EH (cell line): ENCODE data around the gene KCNG2.
"Not testable (repeated sequence)": the region's sequence is repeated elsewhere in the genome, so short reads cannot be mapped to it uniquely, and the experiment has no call there.

Source experiments
- DNase-seq: peaks from one replicate; pipeline ENCODE4 v3.0.0-alpha.2; 2015; ENCODE audit warnings: low read depth

The KCNG2 gene

DNA sequence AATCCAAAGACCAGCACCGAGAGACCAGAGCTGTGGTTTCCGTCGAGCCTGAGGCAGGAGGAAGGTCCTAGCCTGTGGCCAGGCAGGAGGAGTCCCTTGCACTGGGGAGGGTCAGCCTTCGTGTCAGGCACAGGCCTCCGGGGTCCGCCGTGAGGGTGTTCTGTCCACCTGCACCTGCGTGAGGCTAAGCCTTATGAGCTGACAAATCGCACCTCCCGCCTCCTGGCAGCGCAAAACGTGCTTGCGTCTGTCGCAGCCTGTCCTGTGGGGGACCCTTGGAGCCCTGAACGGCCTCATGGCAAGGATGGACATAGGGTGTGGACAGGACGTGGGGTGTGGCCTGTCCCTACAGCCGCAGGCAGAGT, 73.3 kb downstream of the KCNG2 start:
- no peak for DNase-seq

DNA sequence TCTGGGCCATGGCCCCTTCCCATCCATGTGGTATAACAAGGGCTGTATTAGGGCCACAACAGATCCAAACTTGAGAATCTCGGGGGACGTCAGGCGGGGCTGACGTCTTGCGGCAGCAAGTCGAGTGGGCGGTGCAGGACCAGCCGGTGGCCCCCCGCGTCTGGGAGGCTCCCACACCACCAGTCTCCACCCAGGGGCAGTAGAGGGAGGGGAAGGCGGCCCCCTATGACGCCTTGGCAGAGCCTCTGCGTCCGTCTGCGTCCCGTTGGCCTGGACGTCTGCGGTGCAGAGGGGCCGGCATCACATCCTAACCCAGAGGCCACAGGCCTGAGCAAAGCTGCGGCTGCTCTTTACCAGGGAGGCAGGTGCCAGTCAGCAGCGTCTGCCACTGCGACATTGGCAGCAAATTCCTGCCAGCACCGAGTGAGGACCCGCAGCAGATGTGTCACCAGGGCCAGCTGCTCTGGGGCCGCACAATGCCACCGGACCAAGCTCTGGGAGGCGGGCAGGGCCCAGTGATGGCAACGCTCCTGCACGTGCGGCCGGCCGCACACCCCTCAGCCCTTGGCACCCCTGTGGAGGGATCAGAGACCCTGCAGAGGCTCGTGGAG, 73.8 kb downstream of the KCNG2 start:
- DNase-seq: no peak

DNA sequence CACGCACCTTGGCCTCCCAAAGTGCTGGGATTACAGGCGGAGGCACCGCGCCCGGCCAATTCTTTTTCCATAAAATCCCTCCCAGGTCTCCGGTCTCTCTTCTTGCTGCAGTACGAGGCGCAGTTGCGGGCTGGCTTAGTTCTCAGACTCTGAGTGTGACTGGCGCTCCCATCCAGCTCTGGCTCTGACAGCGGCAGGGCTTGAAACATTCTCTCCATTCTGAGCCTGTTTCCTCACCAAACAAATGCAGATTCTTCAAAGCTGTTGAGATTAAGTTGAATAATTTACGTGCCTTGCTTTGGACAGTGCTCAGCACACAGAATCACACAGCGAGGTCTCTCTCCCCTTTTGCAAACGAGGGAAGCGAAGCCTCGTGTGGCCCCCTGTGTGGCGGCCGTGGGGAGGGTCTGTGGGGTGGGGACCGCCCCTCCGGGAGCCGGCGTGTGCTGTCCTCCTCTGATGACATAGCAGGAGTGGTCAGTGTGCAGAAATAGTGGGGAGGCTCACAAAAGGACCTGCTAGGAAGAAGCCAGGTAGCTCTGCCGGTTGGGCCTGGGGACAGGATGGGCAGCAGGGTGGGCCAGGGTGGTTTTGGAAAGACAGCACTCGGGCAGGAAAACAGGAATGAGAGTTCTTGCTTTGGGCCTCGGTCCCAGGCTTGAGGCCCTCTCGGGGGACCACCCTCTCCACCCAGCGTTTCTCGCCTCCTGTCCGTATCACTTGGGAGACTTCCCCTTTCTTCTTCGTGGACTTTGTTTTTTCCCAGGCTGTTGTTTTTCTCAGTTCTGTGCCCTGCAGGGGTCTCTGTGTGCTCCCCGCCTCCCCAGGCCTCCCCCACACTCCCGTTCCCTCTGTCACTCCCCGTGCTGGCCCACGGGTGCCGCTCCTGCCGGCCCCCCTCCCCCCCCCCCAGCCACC, 75.0 kb downstream of the KCNG2 start:
- DNase-seq: no peak

DNA sequence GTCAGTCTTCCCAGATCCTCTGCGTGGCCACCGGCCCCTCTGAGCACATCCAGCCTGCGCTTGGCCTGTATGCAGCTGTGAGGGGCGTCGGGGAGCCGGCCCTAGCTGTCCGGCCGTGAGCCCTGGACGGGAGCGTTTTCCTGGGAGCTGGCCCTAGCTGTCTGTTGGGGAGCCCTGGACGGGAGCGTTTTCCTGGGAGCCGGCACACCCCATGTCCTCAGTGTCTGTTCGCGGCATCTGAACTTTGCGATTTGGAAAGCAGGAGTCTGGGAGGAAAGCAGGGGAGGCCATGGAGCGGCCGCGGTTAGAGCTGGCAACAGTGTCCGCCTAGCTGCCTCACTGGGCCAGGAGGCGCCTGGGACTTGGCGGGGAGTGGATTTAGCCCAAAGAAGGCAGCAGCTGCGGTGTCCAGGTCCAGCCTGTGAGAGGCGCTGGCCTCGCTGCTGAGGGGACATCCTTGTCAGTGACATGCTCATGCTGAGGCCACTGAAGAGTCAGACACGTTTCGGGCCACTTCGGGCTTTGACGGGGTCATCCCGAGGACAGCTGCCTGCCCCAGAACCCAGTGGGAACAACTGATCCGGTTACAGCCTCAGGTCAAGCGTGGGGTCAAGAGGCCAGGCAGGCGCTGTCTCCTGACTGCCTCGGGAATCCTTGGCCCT, 75.8 kb downstream of the KCNG2 start:
- no peak for DNase-seq

DNA sequence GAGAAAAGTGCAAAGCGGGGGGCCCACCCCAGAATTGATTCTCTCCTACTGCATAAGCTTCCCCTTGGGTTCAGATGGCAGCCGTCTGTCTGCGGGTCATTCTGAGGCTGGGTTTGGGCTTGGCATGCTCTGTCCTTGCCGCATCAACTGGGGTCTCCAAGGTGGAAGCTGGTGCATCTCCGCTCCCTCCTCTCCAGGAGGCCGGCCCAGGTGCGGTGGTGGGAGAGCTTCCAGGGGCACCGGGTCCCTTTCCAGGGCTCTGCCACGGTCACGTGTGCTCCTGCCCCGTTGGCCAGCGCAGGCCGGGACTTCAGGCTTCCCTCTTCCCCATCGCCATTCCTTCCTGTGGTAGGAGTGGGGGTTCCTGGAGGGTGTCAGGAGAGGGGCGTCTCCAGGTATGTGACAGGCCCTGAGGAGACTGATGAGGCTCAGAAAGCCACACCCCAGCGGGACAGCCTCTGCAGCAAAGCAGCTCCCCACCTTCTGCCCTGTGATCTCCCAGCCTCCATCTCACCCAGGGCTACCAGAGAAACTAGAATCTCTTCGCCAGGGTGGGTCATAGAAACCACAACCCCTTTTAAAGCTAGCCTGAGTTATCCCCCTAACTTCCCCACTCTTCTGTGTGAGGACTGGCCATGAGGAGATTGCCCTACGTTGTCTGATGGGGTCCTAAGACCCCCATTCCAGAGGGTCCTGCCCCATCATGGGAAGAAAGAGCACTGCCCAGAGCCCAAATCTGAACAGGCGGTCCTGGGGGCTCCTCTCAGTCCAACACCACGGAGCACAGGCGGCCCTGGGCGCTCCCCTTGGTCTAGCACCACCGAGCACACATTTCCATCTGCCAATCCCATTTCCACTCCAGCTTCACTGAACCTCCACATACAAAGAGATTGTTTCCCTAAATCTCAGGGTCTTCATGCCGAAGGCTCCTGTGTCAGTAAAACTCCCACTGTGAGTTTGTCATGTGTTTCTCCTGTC, 77.1 kb downstream of the KCNG2 start:
- DNase-seq: no peak

DNA sequence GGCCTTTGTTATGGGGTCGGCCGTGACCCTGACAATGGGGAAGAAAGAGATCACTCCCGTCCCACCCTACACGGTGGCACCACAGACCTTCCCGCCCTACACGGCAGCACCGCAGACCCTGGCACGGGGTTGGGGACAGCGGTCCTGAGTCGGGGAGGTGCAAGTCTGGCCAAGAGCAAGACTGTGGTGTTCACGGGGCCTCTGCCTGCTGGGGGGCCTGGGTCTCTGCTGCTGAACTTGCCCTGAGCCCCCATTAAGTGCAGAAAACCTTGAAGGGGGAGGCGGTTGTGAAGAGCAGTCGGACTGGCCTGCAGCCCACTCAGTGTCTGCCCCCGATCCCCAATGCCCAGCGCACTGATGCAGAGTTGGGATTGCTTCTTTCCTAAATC, 77.8 kb downstream of the KCNG2 start:
- no peak for DNase-seq

DNA sequence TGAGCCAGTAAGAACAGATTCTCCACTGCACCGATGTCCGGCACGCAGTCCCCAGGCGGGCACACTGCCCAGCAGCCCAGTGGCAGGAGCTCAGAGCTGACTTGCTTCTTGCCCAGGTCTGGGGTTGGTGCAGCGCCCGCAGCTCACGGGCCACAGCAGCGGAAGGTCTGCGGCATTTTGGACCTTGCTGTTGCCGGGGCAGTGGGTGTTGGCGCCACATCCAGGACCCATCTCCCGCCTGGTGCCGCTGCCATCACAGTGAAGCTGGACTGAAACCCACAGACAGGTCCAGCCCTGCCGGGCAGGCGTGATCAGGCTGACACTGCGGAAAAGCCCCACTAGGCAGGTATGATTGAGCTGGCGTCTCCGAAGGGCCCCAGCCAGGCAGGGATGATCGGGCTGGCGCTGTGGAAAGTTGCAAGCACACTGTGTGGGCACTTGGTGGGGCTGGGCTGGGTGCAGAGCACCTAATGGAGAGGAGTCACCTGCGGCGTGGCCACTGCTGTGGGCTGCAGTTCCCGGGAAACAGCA, 78.3 kb downstream of the KCNG2 start:
- DNase-seq: no peak

DNA sequence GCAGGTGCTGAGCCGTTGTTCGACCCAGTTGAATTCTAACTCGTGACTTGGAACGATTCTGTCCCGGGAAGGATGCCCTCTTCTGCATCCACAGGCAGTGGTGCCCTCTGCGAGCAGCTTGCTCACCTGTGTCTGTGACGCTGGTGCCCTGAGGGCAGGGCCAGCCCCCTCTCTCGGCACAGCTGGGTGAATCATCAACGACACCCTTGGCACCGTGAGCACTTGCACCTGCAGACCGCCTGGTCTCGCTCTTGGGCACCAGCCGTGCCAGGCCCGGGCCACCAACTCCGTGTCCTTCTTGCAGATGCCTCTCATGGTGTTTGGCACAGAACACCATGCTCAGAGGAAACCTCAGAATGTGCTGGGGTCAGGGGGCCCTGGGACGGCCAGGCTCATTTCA, 78.8 kb downstream of the KCNG2 start:
- DNase-seq: no peak

DNA sequence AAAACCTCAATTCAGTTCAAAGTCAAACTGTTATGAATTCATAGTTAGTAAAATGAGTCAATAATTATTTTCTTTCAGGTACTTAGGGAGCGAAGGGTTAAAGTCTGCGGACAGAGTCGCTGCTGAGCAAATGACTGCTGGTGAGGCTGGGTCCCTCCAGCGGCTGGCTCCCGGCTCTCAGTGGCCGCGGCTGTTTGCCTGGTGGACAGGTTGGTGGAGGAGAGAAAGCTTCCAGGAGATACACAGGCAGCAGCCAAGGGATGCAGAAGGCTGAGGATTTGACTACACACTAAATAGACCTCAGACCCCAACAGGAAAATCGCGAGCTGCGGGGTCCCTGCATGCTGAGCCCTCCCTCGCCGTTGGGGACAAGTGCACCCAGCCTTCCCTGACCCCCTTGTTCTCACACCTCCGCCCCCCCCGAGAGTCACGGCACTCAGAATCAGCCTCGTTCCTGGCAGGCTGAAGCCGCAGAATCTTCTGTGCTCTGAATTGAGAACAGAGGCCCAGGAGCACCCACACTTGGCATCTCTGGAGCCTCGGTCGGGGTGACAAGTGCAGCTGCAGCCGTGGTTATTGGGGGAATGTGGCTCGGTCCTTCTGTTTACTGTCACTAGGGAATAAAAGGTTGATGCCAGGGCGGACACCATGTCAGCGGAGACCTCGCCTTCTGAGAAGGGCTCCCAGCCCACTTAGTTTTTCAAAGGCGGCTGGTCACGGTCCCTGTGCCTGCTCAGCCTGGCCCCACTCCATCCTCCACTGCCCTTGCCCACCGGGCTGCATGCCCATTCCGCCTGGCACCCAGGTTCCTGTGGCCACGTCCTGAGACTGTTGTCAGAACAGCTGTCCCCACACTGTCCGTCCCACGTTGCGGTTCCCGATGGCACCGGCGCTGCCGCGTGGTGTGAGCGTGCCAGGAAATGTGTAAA, 79.7 kb downstream of the KCNG2 start:
- no peak for DNase-seq

DNA sequence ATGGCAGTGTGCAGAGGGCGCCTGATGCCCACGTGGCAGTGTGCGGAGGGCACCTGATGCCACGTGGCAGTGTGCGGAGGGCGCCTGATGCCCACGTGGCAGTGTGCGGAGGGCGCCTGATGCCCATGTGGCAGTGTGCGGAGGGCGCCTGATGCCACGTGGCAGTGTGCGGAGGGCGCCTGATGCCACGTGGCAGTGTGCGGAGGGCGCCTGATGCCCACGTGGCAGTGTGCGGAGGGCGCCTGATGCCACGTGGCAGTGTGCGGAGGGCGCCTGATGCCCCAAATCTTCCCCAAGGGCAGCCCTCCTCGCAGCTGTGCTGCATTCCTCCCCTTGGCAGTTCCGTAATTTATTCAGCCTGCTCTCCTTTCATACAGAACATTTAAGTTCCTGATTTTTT, 80.5 kb downstream of the KCNG2 start:
- DNase-seq: not testable (repeated sequence)

DNA sequence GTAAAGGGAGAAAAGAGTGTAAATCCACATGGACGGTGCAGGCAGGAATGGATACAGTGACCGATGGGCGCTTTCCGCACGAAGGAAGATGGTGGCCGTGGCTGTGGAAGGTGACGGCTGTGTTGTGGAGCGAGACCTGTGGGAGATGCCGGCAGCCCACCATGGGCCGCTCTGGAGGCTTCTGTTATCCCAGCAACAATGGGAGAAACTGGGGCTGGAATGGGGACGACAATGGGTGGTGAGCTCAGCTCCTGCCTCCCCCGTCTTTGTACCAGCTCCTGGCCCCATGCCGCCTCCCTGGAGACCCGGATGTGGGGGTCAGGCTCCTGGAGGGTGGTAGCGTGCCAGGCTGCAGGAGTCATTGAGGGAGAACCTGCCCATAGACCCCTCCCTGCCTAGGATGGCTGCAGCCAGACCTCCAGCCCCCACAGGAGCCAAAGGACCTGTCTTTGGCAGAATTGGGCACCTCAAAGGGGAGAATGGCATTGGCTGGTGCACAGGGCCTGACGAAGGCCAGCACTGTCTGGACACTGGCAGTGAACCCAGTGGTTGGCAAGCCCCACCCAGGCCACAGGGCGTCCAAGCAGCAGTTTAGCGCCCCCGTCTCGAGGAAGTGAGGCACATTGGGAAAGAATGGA, 81.1 kb downstream of the KCNG2 start:
- no peak for DNase-seq

DNA sequence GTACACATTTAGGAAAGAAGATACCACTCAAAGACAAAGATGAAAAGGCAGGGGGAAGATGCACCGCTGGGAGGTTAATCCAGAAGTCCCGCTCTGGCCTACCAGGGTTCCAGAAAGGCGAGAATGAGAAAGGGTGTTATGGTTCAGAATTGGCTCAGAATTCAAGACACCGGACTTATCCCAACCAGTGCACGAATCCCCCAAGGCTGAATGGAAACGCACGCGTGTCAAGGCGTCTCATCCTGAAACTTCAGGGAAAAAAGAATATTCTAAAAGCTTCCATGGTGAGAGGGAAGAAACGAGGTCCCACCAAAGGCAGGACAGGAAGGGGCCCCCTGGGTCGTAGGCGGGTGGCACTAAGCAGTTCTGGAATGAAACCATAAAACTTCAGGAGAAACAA, 81.8 kb downstream of the KCNG2 start:
- no peak for DNase-seq

DNA sequence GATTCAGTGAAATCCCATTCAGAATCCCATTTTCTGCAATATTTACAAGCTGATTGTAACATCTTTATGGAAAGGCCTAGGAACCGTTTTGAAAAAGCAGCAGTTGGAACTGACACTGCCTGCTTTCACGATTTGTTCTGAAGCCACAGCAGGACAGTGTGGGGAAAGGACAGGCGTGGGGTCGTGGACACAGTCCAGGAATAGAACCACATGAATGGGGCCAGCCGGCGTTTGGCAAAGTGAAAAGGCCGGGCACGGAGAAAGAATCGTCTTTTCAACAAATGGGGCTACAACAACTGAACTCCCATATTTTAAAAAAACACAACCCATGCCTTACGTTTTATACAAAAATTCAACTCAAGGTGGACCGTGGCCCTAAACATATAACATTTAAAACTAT, 84.0 kb downstream of the KCNG2 start:
- DNase-seq: no peak

DNA sequence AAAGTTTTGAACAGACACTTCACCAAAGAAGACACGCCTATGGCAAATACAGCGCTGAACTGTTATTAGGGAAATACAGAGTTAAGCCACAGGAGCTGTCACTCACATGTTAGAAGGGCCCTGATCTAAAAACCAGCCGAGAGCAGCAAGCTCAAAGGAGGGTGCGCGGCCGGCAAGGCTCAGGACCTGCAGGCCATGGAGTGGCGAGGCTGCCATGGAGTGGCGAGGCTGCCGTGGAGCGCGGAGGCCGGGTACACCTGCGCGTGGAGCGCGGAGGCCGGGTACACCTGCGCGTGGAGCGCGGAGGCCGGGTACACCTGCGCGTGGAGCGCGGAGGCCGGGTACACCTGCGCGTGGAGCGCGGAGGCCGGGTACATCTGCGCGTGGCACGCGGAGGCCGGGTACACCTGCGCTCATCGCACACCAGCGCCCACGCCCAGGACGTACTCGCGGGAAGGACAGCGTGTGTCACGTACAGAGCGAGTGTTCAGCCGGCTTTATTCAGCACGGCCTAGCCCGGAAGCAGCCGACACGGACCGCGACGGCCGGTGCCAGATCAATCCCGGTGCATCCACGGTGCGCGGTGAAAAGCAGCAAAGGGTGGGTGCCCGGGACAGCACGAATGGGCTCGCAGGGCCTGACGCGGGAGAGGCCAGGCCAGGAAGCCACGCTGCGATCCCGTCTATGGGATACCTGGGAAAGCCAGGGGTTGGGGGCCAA, 84.9 kb downstream of the KCNG2 start:
- DNase-seq: no peak

DNA sequence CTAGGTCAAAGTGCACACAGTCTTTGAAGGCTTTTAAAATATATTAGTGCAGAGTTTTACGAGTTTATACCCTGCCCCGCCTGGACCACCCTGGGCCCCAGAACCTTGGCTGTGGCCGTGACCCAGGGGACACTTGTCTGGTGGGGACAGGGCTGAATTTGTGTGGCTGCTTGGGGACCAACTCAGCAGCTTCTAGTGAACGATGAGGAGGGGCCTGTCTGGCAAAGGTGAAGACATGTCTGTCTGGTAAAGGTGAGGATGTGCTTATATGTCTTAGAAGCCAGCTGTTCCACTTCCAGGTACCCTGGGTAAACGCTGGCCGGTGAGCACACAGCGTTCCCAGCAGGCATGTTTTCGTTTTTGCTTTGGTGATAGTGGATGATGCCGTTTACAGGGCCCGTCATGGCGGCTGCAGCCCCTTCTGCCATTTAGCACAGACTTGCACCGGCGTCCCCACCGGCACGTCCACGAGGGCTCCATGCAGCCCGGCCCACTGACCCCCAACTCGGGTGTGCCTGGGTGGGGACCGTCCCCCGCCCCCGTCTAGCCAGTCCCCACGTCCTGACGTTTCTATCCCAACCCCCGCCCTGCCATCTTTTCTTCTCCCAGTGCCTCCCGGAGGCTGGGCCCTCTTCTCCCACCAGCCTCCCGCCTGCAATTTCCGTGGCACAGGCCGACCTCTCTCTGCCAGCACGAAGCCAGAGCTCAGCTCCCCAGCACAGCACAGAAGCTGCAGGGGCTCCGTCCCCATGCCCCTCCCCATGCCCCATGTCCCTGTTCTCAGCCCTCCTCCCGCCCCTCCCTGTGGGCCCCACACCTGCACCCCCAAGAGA, 85.9 kb downstream of the KCNG2 start:
- DNase-seq: no peak

DNA sequence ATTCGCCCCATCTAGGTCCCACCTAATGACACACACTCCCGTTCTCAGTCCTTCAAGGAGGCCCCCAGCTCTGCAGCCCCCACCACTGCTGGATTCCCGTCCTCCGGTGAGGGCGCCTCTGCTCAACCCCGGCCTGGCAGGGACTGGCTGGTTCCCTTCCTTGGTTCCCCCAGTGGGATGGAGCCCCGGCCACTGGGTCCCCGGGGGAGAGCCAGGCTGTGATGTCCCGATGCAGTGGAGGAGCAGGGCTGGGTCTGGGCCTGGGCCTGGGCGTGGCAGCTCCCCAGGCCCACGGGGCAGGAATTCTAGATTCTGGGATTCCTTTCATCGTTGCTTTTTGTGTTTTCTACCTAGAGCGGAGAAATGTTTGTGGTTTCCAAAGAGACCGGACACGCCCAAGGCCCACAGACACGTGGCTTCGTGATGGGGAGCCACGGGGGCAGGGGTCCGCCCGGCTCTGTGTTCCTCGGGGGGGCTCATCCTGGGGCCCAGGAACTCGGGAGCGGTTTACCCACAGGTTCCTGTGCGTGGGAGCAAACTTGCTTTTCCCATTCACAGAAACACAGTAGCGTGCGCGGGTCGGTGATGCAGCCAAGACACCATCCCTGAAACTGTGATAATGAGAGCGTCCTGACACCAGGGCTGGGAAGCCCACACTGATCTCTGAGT, 86.7 kb downstream of the KCNG2 start:
- no peak for DNase-seq

DNA sequence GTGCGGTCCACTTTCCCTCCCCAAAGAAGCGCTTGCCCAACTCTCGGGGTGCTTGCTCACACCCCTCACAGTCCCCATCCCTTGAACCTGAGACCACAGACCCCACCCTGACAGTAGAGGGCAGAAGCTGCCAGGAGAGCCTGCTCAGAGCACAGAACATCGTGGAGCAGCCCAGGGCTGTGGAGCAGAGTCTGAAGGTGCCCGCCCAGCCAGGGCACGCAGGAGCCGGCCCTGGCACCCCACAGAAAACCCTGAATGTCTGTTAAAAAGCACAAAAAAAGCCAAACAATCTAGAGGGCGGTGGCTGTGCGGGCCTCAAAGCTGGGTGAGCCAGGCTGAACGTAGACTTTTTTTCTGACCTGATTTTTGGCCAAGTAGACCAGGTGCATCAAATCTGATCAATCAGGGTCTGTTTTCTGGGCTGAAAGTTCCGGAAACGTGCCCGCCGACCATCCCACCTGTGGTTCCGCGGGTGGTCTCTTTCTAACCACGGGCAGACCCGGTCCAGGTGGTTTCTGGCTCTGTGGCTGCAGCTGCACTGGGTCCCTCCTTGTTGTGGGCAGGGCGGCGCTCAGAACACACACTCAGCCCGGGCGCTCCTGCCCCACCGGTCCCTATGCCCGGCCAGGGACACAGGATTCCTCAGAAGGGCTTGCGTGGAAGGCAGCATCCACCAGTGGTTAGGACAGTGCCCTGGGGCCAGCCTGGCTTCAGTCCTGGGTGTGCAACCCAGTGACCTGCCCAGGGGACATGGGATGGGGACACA, 87.4 kb downstream of the KCNG2 start:
- DNase-seq: no peak
